Endothelial cell of umbilical vein (primary cell): ENCODE results near the gene REPS1.

Experiments used
- JUN ChIP-seq: IDR thresholded peaks from 2 replicates; pipeline ENCODE4 v1.6.1; 2011; ENCODE audit warnings: borderline replicate concordance, low read depth; ENCODE audit not compliant: insufficient read length, insufficient read depth
- POLR2A ChIP-seq: IDR thresholded peaks from 2 replicates; pipeline ENCODE4 v1.6.1; 2012; ENCODE audit warnings: low read depth, mild to moderate bottlenecking, control low read depth, low read length
- TF ChIP-seq, protein P1 (sequence below), 2 donors: IDR thresholded peaks; 1 replicate in 1 of 2; 2 replicates in 1 of 2; pipeline ENCODE4 v1.5.1; 2011; ENCODE audit warnings: low read length in 2 of 2, mild to moderate bottlenecking in 2 of 2, moderate library complexity in 2 of 2, control low read depth in 1 of 2, inconsistent platforms in 1 of 2, low read depth in 1 of 2; ENCODE audit not compliant: insufficient read depth in 1 of 2; ENCODE audit errors: extremely low read depth in 1 of 2

GRCh38 chr6:138970159-138970558 lies 17.9 kb downstream of the REPS1 start:
- TF ChIP-seq JUN: no peak
- TF ChIP-seq, protein P1, sequence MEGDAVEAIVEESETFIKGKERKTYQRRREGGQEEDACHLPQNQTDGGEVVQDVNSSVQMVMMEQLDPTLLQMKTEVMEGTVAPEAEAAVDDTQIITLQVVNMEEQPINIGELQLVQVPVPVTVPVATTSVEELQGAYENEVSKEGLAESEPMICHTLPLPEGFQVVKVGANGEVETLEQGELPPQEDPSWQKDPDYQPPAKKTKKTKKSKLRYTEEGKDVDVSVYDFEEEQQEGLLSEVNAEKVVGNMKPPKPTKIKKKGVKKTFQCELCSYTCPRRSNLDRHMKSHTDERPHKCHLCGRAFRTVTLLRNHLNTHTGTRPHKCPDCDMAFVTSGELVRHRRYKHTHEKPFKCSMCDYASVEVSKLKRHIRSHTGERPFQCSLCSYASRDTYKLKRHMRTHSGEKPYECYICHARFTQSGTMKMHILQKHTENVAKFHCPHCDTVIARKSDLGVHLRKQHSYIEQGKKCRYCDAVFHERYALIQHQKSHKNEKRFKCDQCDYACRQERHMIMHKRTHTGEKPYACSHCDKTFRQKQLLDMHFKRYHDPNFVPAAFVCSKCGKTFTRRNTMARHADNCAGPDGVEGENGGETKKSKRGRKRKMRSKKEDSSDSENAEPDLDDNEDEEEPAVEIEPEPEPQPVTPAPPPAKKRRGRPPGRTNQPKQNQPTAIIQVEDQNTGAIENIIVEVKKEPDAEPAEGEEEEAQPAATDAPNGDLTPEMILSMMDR (IDR thresholded peaks at IDR 0.05; ENCODE audit: extremely low read depth in 1 of 2, insufficient read depth in 1 of 2, low read depth in 1 of 2, low read length in 2 of 2): no peak
- no peak for TF ChIP-seq POLR2A
